IMR-90 (cell line): ENCODE measurements around the gene UTF1. TPM values are rescaled to one million over a fixed set of nuclear protein-coding genes. Genes with fewer than 3 reads are reported as not detected.

ENCODE experiments used
- ATAC-seq: fragments of 200-7000 bp; cut with Tn5 transposase; 2 replicates; pipeline ENCODE4 v1.9.1; 2020; ENCODE audit warnings: low read depth, mild to moderate bottlenecking, moderate library complexity
- BruUV-seq: library from RNA; stranded (reverse); fragments of 400-500 nt; replicated peaks from 2 replicates; lab custom pipeline; 2021; lab: Mats Ljungman, UMichigan
- CTCF ChIA-PET: fragments of 300-600 bp; formaldehyde crosslinking; extraction: SDS; loops from one replicate; lab custom pipeline; 2021; ENCODE audit warnings: antibody characterized with exemption; lab: Yijun Ruan, JAX
- POLR2A ChIA-PET: fragments of 300-600 bp; sonication (Branson Sonifier 250); formaldehyde crosslinking; loops from one replicate; lab custom pipeline; 2022; ENCODE audit warnings: antibody characterized with exemption; ENCODE audit not compliant: unreplicated experiment; lab: Charles Lee
- DNase-seq: peaks from one replicate; pipeline ENCODE4 v3.0.0; 2013
- H2AFZ ChIP-seq: replicated peaks from 2 replicates; pipeline ENCODE3; 2013; ENCODE audit warnings: low read length, mild to moderate bottlenecking; ENCODE audit not compliant: poor library complexity
- H2AK5ac ChIP-seq: 2 replicates; pipeline ENCODE4 v1.6.1; 2013; ENCODE audit warnings: low read depth, low read length, inconsistent platforms
- H2AK9ac ChIP-seq: replicated peaks from 2 replicates; pipeline ENCODE3; 2013; ENCODE audit warnings: mild to moderate bottlenecking, low read depth, low read length, moderate library complexity; ENCODE audit not compliant: poor library complexity
- H2BK120ac ChIP-seq: 2 replicates; pipeline ENCODE4 v1.6.1; 2013; ENCODE audit warnings: low read depth, low read length, inconsistent platforms
- H2BK15ac ChIP-seq: 3 replicates; pipeline ENCODE4 v1.6.1; 2013; ENCODE audit warnings: low read depth, low read length, inconsistent platforms
- H2BK20ac ChIP-seq: 2 replicates; pipeline ENCODE4 v1.6.1; 2013; ENCODE audit warnings: low read depth, mild to moderate bottlenecking, inconsistent platforms, low read length, moderate library complexity
- H2BK5ac ChIP-seq: 2 replicates; pipeline ENCODE4 v1.6.1; 2013; ENCODE audit warnings: mild to moderate bottlenecking, low read depth, low read length, inconsistent platforms; ENCODE audit not compliant: poor library complexity, severe bottlenecking
- H3K14ac ChIP-seq: replicated peaks from 2 replicates; pipeline ENCODE4 v1.6.1; 2013; ENCODE audit warnings: low read depth, low read length, inconsistent platforms
- H3K18ac ChIP-seq: 2 replicates; pipeline ENCODE4 v1.6.1; 2013; ENCODE audit warnings: low read depth, low read length, control low read depth
- H3K23ac ChIP-seq: 2 replicates; pipeline ENCODE4 v1.6.1; 2013; ENCODE audit warnings: low read depth, low read length, inconsistent platforms
- H3K27ac ChIP-seq: 2 replicates; pipeline ENCODE4 v1.5.1; 2013; ENCODE audit warnings: mild to moderate bottlenecking, control low read depth, low read length; ENCODE audit not compliant: insufficient read depth
- H3K27me3 ChIP-seq: 2 replicates; pipeline ENCODE4 v1.6.1; 2013; ENCODE audit warnings: low read length; ENCODE audit not compliant: control insufficient read depth, insufficient read depth
- H3K36me3 ChIP-seq: 2 replicates; pipeline ENCODE4 v1.6.1; 2013; ENCODE audit warnings: low read length, mixed read lengths; ENCODE audit not compliant: control insufficient read depth, insufficient read depth
- H3K4ac ChIP-seq: 2 replicates; pipeline ENCODE4 v1.6.1; 2013; ENCODE audit warnings: low read depth, low read length, inconsistent platforms
- H3K4me1 ChIP-seq: 2 replicates; pipeline ENCODE4 v1.6.1; 2013; ENCODE audit warnings: low read length, mixed read lengths; ENCODE audit not compliant: control insufficient read depth, insufficient read depth
- H3K4me2 ChIP-seq: 2 replicates; pipeline ENCODE4 v1.6.1; 2013; ENCODE audit warnings: low read depth, mild to moderate bottlenecking, control low read depth, low read length, moderate library complexity
- H3K4me3 ChIP-seq: 2 replicates; pipeline ENCODE4 v1.5.1; 2013; ENCODE audit warnings: low read depth, mild to moderate bottlenecking, control low read depth, low read length, moderate library complexity; ENCODE audit not compliant: insufficient read depth
- H3K56ac ChIP-seq: 2 replicates; pipeline ENCODE4 v1.6.1; 2013; ENCODE audit warnings: low read length, inconsistent platforms; ENCODE audit not compliant: insufficient read depth; ENCODE audit errors: extremely low read depth
- H3K79me1 ChIP-seq, 2 experiments: 2 replicates each; pipeline ENCODE4 v1.6.1; 2013; ENCODE audit warnings: low read length in 2 of 2, inconsistent platforms in 1 of 2, low read depth in 1 of 2
- H3K9ac ChIP-seq: 2 replicates; pipeline ENCODE4 v1.6.1; 2013; ENCODE audit warnings: low read depth, low read length, control low read depth
- H3K9me1 ChIP-seq: 2 replicates; pipeline ENCODE4 v1.6.1; 2013; ENCODE audit warnings: low read length, inconsistent platforms; ENCODE audit not compliant: insufficient read depth
- H3K9me3 ChIP-seq: 2 replicates; pipeline ENCODE4 v1.6.1; 2013; ENCODE audit warnings: low read length; ENCODE audit not compliant: control insufficient read depth, insufficient read depth
- H4K20me1 ChIP-seq: 2 replicates; pipeline ENCODE4 v1.6.1; 2013; ENCODE audit warnings: low read length, inconsistent platforms; ENCODE audit not compliant: insufficient read depth
- H4K5ac ChIP-seq: 2 replicates; pipeline ENCODE4 v1.6.1; 2013; ENCODE audit warnings: mild to moderate bottlenecking, low read depth, low read length, control low read depth
- H4K8ac ChIP-seq, 2 experiments: 2 replicates each; pipeline ENCODE4 v1.6.1; 2013; ENCODE audit warnings: low read depth in 2 of 2, low read length in 2 of 2, control low read depth in 1 of 2, inconsistent platforms in 1 of 2
- H4K91ac ChIP-seq: 2 replicates; pipeline ENCODE4 v1.6.1; 2013; ENCODE audit warnings: low read depth, low read length, inconsistent platforms; ENCODE audit not compliant: insufficient read depth
- BHLHE40 ChIP-seq: fragments of 150-350 bp; IDR thresholded peaks from 2 replicates; pipeline ENCODE4 v1.6.1; 2016; ENCODE audit warnings: mild to moderate bottlenecking, low read depth, low read length
- CEBPB ChIP-seq: IDR thresholded peaks from 2 replicates; pipeline ENCODE4 v1.6.1; 2012; ENCODE audit warnings: low read depth, low read length, improper control_type of control experiment
- CHD1 ChIP-seq: IDR thresholded peaks from 2 replicates; pipeline ENCODE4 v1.6.1; 2012; ENCODE audit warnings: low read depth, low read length, improper control_type of control experiment
- CTCF ChIP-seq: conservative IDR thresholded peaks from 2 replicates; pipeline ENCODE4 v1.5.1; 2012; ENCODE audit warnings: mild to moderate bottlenecking, low read depth, low read length, improper control_type of control experiment
- FOS ChIP-seq: fragments of 150-350 bp; IDR thresholded peaks from 2 replicates; pipeline ENCODE4 v1.6.1; 2016; ENCODE audit warnings: low read depth, low read length
- MAFK ChIP-seq: IDR thresholded peaks from 2 replicates; pipeline ENCODE4 v1.6.1; 2012; ENCODE audit warnings: low read depth, low read length, improper control_type of control experiment
- MAZ ChIP-seq: IDR thresholded peaks from 2 replicates; pipeline ENCODE4 v1.6.1; 2012; ENCODE audit warnings: low read depth, mild to moderate bottlenecking, low read length, improper control_type of control experiment, moderate library complexity, borderline replicate concordance
- POLR2A ChIP-seq: IDR thresholded peaks from 2 replicates; pipeline ENCODE4 v1.6.1; 2012; ENCODE audit warnings: mild to moderate bottlenecking, low read depth, low read length
- RAD21 ChIP-seq: IDR thresholded peaks from 2 replicates; pipeline ENCODE4 v1.6.1; 2012; ENCODE audit warnings: low read length, improper control_type of control experiment
- RFX5 ChIP-seq: IDR thresholded peaks from 2 replicates; pipeline ENCODE4 v1.8.0; 2012; ENCODE audit warnings: low read depth, mild to moderate bottlenecking, low read length, moderate library complexity
- SMC3 ChIP-seq: fragments of 150-350 bp; IDR thresholded peaks from 2 replicates; pipeline ENCODE4 v1.6.1; 2016; ENCODE audit warnings: low read depth, mild to moderate bottlenecking, antibody characterized with exemption, low read length, moderate library complexity
- WGBS, 2 experiments: methylation state at CpG; one replicate each; pipeline versions ENCODE4 v1.1.5 to v1.1.7; 2013; ENCODE audit warnings: missing lambda C conversion rate in 2 of 2; ENCODE audit not compliant: insufficient read length in 1 of 2; ENCODE audit errors: extremely low coverage in 2 of 2; 5-methylcytosine and 5-hydroxymethylcytosine counted together
- dilution Hi-C: fragments of 300-500 bp; cut with HindIII; formaldehyde crosslinking; loops from one replicate; pipeline ENCODE4 v1.14.3; 2018; ENCODE audit warnings: low sequenced_read_pairs; ENCODE audit not compliant: unreplicated experiment
- in situ Hi-C: fragments of 300-500 bp; cut with MboI; formaldehyde crosslinking; loops from 3 replicates; pipeline ENCODE4 v1.14.3; 2019; ENCODE audit warnings: low sequenced_read_pairs, inconsistent platforms, mixed read lengths
- intact Hi-C: fragments of 100-400 bp; cut with micrococcal nuclease; formaldehyde crosslinking; loops from 2 replicates; pipeline ENCODE4 v1.10.0; 2022
- polyA plus RNA-seq, 3 experiments: library from polyadenylated mRNA; depleted of rRNA; stranded (reverse); fragments of >200 nt; gene quantifications; 2 replicates each; pipeline ENCODE4 v1.2.3, GENCODE V29; 2012; ENCODE audit warnings: low replicate concordance in 1 of 3
- total RNA-seq: library from RNA; depleted of rRNA; stranded (reverse); fragments of >200 nt; gene quantifications from 2 replicates; pipeline ENCODE4 v1.2.3, GENCODE V29; 2012
- TF ChIP-seq, protein P1 (sequence below): fragments of 150-350 bp; IDR thresholded peaks from 2 replicates; pipeline ENCODE4 v1.6.1; 2017; ENCODE audit warnings: mild to moderate bottlenecking, antibody characterized with exemption, low read length, low read depth

The UTF1 gene
- total and polyA plus RNA-seq, 2 of the 4 experiments (the other 2 are of a cell fraction) = not detected

DNA sequence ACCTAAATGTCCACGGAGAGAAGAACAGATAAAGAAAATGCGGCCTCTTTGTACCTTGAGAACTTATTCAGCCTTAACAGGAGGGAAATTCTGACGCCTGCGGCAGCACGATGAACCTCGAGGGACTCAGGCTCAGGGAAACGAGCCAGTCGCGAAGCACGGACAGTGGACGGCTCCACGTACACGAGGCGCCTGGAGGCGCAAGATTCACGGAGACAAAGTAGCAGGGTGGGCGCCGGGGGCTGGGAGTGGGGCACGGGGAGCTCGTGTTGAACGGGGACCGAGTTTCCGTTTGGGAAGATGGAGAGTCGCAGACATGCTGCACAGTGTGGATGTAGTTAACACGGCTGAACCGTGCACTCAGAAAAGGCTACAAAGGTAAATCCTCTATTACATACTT, 13.2 kb upstream of the UTF1 start:
- Histone ChIP-seq H3K79me1 (no peaks in the 10 kb centered on the region), H2AFZ (no peak overlapping the region), H4K5ac (no peak overlapping the region), H3K36me3 (no peaks in the 10 kb centered on the region), H2BK120ac (no peak overlapping the region), H2AK5ac (no peak overlapping the region), H3K4me3 (no peak overlapping the region), H4K8ac (no peak overlapping the region), H3K4me1 (no peaks in the 10 kb centered on the region), H3K9me3 (peaks cover 2% of the 10 kb centered on the region; the same call in 1 of the 2 replicates), H3K56ac (no peak overlapping the region), H2BK5ac (no peak overlapping the region), H3K27ac (no peak overlapping the region), H4K20me1 (no peaks in the 10 kb centered on the region), H3K18ac (no peak overlapping the region), H2AK9ac (no peak overlapping the region), H3K14ac (no peak overlapping the region), H4K91ac (no peak overlapping the region), H3K4ac (no peak overlapping the region), H3K23ac (no peak overlapping the region), H3K9me1 (no peaks in the 10 kb centered on the region), H3K9ac (no peak overlapping the region), H3K4me2 (no peak overlapping the region), H3K27me3 (peaks cover 12% of the 10 kb centered on the region; the same call in 1 of the 2 replicates), H2BK20ac (no peak overlapping the region), H2BK15ac (no peak overlapping the region)
- dilution Hi-C loops (no loop called here), intact Hi-C loops (no loop called here), in situ Hi-C loops (no loop called here)
- no peak for DNase-seq
- ATAC-seq = no peak
- no TSS peak for BruUV-seq
- WGBS, 2 experiments = 78% methylated on average over 19 of the region's 26 CpGs; no CpG with 5 or more reads in 1 of the 2 experiments
- TF ChIP-seq, protein P1, sequence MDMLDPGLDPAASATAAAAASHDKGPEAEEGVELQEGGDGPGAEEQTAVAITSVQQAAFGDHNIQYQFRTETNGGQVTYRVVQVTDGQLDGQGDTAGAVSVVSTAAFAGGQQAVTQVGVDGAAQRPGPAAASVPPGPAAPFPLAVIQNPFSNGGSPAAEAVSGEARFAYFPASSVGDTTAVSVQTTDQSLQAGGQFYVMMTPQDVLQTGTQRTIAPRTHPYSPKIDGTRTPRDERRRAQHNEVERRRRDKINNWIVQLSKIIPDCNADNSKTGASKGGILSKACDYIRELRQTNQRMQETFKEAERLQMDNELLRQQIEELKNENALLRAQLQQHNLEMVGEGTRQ = no peak
- TF ChIP-seq FOS (no peak), SMC3 (no peak), CTCF (no peak), BHLHE40 (no peak), POLR2A (no peak), MAFK (no peak), CHD1 (no peak), CEBPB (no peak), RAD21 (no peak), MAZ (no peak), RFX5 (no peak)
- ChIA-PET POLR2A (no interaction called here), CTCF (no interaction called here)
